Measurements from ENCODE around the gene RDX.

Gene RDX

DNA sequence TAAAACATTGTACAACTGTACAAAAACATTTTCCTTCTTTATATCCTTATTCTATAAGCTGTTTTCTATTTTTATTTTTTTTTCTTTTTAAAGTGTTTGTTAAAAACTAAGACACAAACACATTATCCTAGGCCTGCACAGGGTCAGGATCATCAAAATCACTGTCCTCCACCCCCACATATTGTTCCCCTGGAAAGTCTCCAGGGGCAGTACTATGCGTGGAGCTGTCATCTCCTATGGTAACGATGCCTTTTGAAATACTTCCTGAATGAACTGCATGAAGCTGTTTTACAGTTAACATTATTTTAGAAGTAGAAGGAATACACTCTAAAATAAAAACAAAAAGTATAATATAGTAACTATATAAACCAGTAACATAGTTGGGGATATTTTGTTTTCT is 136.0 kb downstream of the RDX start:
- TF ChIP-seq, protein P1, sequence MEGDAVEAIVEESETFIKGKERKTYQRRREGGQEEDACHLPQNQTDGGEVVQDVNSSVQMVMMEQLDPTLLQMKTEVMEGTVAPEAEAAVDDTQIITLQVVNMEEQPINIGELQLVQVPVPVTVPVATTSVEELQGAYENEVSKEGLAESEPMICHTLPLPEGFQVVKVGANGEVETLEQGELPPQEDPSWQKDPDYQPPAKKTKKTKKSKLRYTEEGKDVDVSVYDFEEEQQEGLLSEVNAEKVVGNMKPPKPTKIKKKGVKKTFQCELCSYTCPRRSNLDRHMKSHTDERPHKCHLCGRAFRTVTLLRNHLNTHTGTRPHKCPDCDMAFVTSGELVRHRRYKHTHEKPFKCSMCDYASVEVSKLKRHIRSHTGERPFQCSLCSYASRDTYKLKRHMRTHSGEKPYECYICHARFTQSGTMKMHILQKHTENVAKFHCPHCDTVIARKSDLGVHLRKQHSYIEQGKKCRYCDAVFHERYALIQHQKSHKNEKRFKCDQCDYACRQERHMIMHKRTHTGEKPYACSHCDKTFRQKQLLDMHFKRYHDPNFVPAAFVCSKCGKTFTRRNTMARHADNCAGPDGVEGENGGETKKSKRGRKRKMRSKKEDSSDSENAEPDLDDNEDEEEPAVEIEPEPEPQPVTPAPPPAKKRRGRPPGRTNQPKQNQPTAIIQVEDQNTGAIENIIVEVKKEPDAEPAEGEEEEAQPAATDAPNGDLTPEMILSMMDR (IDR thresholded peaks at IDR 0.05; ENCODE audit: low read depth, low read length), result no peak
- DNase-seq (ENCODE audit: extremely low read depth, low read depth), result no peak

DNA sequence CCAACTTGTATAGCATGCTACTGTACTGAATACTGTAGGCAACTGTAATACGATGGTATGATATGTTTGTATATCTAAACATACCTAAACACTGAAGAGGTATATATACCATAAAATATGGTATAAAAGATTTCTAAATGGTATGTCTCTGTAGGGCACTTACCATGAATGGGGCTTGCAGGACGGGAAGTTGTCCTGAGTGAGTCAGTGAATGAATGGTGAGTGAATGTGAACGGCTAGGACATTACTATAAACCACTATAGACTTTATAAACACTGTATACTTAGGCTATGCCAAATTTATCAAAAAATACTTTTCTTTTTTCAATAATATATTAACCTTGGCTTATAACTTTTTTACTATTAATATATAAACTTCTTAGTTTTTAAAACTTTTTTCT is 136.4 kb downstream of the RDX start:
- DNase-seq (ENCODE audit: extremely low read depth, low read depth), result no peak
- TF ChIP-seq, protein P1 (IDR thresholded peaks at IDR 0.05; ENCODE audit: low read depth, low read length), result no peak

DNA sequence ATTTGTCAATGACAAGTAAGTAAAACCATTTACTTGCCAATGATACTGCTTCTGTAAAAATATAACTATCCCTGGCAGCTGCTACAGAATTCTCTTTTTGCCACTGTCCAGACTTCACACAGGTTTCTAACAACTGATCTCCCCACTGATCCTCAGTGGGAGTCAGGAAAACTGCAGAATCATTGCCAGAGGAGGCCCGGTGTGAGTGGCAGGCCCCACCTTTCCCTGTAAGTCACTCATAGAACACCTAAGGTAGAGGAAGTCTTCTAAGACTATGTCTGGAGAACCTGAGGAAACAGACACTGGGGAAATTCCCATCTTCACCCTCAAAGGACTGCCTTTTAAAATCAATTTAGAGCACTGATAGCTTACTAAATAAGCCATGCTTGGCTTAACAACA is 136.9 kb downstream of the RDX start:
- no peak for DNase-seq (ENCODE audit: extremely low read depth, low read depth)
- TF ChIP-seq, protein P1 (IDR thresholded peaks at IDR 0.05; ENCODE audit: low read depth, low read length), result no peak

GRCh38 chr11:110158317-110159200 is 137.9 kb downstream of the RDX start:
- no peak for DNase-seq (ENCODE audit: extremely low read depth, low read depth)
- TF ChIP-seq, protein P1 (IDR thresholded peaks at IDR 0.05; ENCODE audit: low read depth, low read length), result no peak

GRCh38 chr11:110156503-110156902 is 139.9 kb downstream of the RDX start:
- DNase-seq (ENCODE audit: extremely low read depth, low read depth), result no peak
- TF ChIP-seq, protein P1 (IDR thresholded peaks at IDR 0.05; ENCODE audit: low read depth, low read length), result no peak

GRCh38 chr11:110153474-110153873 is 142.9 kb downstream of the RDX start:
- DNase-seq (ENCODE audit: extremely low read depth, low read depth), result no peak
- TF ChIP-seq, protein P1 (IDR thresholded peaks at IDR 0.05; ENCODE audit: low read depth, low read length), result no peak

DNA sequence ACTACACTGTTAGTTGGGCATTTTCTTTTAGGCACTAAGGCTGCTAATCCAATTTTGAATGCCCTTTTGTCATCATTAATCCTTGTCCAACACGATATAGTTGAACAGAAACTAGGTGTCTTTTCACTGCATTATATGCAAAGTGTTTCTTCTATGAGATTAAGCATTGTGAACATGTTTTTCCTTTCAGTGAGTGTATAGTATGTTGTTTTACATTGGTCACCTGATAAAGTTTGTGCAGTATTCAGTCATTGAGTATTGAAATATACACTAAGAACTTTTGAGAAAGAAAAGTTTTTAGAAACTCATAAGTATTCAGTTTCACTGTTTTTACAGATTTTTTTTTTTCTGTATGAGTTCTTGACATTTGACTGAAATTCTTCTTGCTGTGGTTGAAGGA is 144.2 kb downstream of the RDX start:
- TF ChIP-seq, protein P1 (IDR thresholded peaks at IDR 0.05; ENCODE audit: low read depth, low read length), result no peak
- no peak for DNase-seq (ENCODE audit: extremely low read depth, low read depth)
